ENCODE results near the gene NAALADL1.

Gene NAALADL1

GRCh38 chr11:65087216-65087615 lies 28.9 kb upstream of the NAALADL1 start:
- Mint-ChIP-seq H3K27ac (no peak overlapping the region), H3K27me3 (no peaks in the 10 kb centered on the region), H3K36me3 (peaks cover 2% of the 10 kb centered on the region), H3K9me3 (ENCODE audit: low read depth) (no peaks in the 10 kb centered on the region), H3K4me3 (no peak overlapping the region), H3K4me1 (ENCODE audit: low read depth) (peaks cover 16% of the 10 kb centered on the region)

- no peaks in the 10 kb centered on the region for H3K27me3 Mint-ChIP-seq
- H3K27ac Mint-ChIP-seq = no peak overlapping the region
- H3K36me3 Mint-ChIP-seq = peaks cover 2% of the 10 kb centered on the region
- peaks cover 16% of the 10 kb centered on the region for H3K4me1 Mint-ChIP-seq (ENCODE audit: low read depth)
- no peaks in the 10 kb centered on the region for H3K9me3 Mint-ChIP-seq (ENCODE audit: low read depth)
- H3K4me3 Mint-ChIP-seq = no peak overlapping the region
Observed at GRCh38 chr11:65086809-65087208, 28.5 kb upstream of the NAALADL1 start.

- H3K9me3 Mint-ChIP-seq (ENCODE audit: low read depth) = no peaks in the 10 kb centered on the region
- H3K27me3 Mint-ChIP-seq = no peaks in the 10 kb centered on the region
- H3K36me3 Mint-ChIP-seq = peaks cover 2% of the 10 kb centered on the region
- peaks cover 16% of the 10 kb centered on the region for H3K4me1 Mint-ChIP-seq (ENCODE audit: low read depth)
- peak overlapping the region; percentile 94 for H3K4me3 Mint-ChIP-seq
- H3K27ac Mint-ChIP-seq = peak overlapping the region; percentile 25
Observed at GRCh38 chr11:65085446-65085845, 27.1 kb upstream of the NAALADL1 start.

GRCh38 chr11:65084598-65085375 lies 26.4 kb upstream of the NAALADL1 start:
- Mint-ChIP-seq H3K27ac (peak overlapping the region; percentile 94), H3K36me3 (peaks cover 2% of the 10 kb centered on the region), H3K4me1 (ENCODE audit: low read depth) (peaks cover 16% of the 10 kb centered on the region), H3K4me3 (peak overlapping the region; percentile 94), H3K9me3 (ENCODE audit: low read depth) (no peaks in the 10 kb centered on the region), H3K27me3 (no peaks in the 10 kb centered on the region)

- Mint-ChIP-seq H3K9me3 (ENCODE audit: low read depth) (no peaks in the 10 kb centered on the region), H3K4me1 (ENCODE audit: low read depth) (peaks cover 16% of the 10 kb centered on the region), H3K4me3 (peak within 1 kb of the TSS; percentile 94), H3K27ac (peak within 1 kb of the TSS; percentile 94), H3K27me3 (no peaks in the 10 kb centered on the region), H3K36me3 (peaks cover 2% of the 10 kb centered on the region)
Observed at GRCh38 chr11:65083834-65084597, 25.7 kb upstream of the NAALADL1 start, which contains the start of the genes CDCA5 and ZFPL1. Gene CDCA5 (minus strand): TSS chr11:65084040. CDS start chr11:65083978, 62 bp downstream. Gene ZFPL1 (plus strand): TSS chr11:65084222. CDS start chr11:65084699, 477 bp downstream.

- no peaks in the 10 kb centered on the region for H3K27me3 Mint-ChIP-seq
- peaks cover 20% of the 10 kb centered on the region for H3K4me1 Mint-ChIP-seq (ENCODE audit: low read depth)
- H3K36me3 Mint-ChIP-seq = peaks cover 2% of the 10 kb centered on the region
- peak overlapping the region; percentile 94 for H3K4me3 Mint-ChIP-seq
- H3K27ac Mint-ChIP-seq = peak overlapping the region; percentile 94
- H3K9me3 Mint-ChIP-seq (ENCODE audit: low read depth) = no peaks in the 10 kb centered on the region
Observed at GRCh38 chr11:65083134-65083833, 24.9 kb upstream of the NAALADL1 start.

- Mint-ChIP-seq H3K4me1 (ENCODE audit: low read depth) (peaks cover 11% of the 10 kb centered on the region), H3K4me3 (no peak overlapping the region), H3K36me3 (no peaks in the 10 kb centered on the region)
Observed at GRCh38 chr11:65078786-65079342, 20.5 kb upstream of the NAALADL1 start.

GRCh38 chr11:65078151-65078550 lies 19.8 kb upstream of the NAALADL1 start:
- Mint-ChIP-seq H3K27ac (no peak overlapping the region), H3K36me3 (no peaks in the 10 kb centered on the region), H3K4me3 (no peak overlapping the region), H3K27me3 (no peaks in the 10 kb centered on the region), H3K4me1 (ENCODE audit: low read depth) (peaks cover 8% of the 10 kb centered on the region), H3K9me3 (ENCODE audit: low read depth) (no peaks in the 10 kb centered on the region)

More at GRCh38 chr11:65078786-65079342, 20.5 kb upstream of the NAALADL1 start:
- no peaks in the 10 kb centered on the region for H3K9me3 Mint-ChIP-seq (ENCODE audit: low read depth)
- no peak overlapping the region for H3K27ac Mint-ChIP-seq
- H3K27me3 Mint-ChIP-seq = no peaks in the 10 kb centered on the region

GRCh38 chr11:65077451-65077850 lies 19.1 kb upstream of the NAALADL1 start:
- H3K27me3 Mint-ChIP-seq = no peaks in the 10 kb centered on the region
- H3K4me1 Mint-ChIP-seq (ENCODE audit: low read depth) = peaks cover 8% of the 10 kb centered on the region
- H3K4me3 Mint-ChIP-seq = no peak overlapping the region
- no peaks in the 10 kb centered on the region for H3K36me3 Mint-ChIP-seq
- H3K9me3 Mint-ChIP-seq (ENCODE audit: low read depth) = no peaks in the 10 kb centered on the region
- no peak overlapping the region for H3K27ac Mint-ChIP-seq

- H3K36me3 Mint-ChIP-seq = no peaks in the 10 kb centered on the region
- H3K4me1 Mint-ChIP-seq (ENCODE audit: low read depth) = no peaks in the 10 kb centered on the region
- H3K4me3 Mint-ChIP-seq = no peak overlapping the region
- no peak overlapping the region for H3K27ac Mint-ChIP-seq
- no peaks in the 10 kb centered on the region for H3K27me3 Mint-ChIP-seq
- no peaks in the 10 kb centered on the region for H3K9me3 Mint-ChIP-seq (ENCODE audit: low read depth)
Observed at GRCh38 chr11:65072631-65072966, 14.2 kb upstream of the NAALADL1 start.

GRCh38 chr11:65071907-65072630 lies 13.7 kb upstream of the NAALADL1 start:
- no peak overlapping the region for H3K27ac Mint-ChIP-seq
- H3K9me3 Mint-ChIP-seq (ENCODE audit: low read depth) = no peaks in the 10 kb centered on the region
- H3K4me1 Mint-ChIP-seq (ENCODE audit: low read depth) = no peaks in the 10 kb centered on the region
- H3K4me3 Mint-ChIP-seq = no peak overlapping the region
- no peaks in the 10 kb centered on the region for H3K36me3 Mint-ChIP-seq
- H3K27me3 Mint-ChIP-seq = no peaks in the 10 kb centered on the region

- H3K27ac Mint-ChIP-seq = no peak overlapping the region
- no peak overlapping the region for H3K4me3 Mint-ChIP-seq
- no peaks in the 10 kb centered on the region for H3K36me3 Mint-ChIP-seq
- H3K27me3 Mint-ChIP-seq = no peaks in the 10 kb centered on the region
- no peaks in the 10 kb centered on the region for H3K4me1 Mint-ChIP-seq (ENCODE audit: low read depth)
- no peaks in the 10 kb centered on the region for H3K9me3 Mint-ChIP-seq (ENCODE audit: low read depth)
Observed at GRCh38 chr11:65069217-65069616, 10.9 kb upstream of the NAALADL1 start.

- Mint-ChIP-seq H3K4me1 (ENCODE audit: low read depth) (no peaks in the 10 kb centered on the region), H3K36me3 (no peaks in the 10 kb centered on the region), H3K27me3 (no peaks in the 10 kb centered on the region), H3K27ac (no peak overlapping the region), H3K9me3 (ENCODE audit: low read depth) (no peaks in the 10 kb centered on the region), H3K4me3 (no peak overlapping the region)
Observed at GRCh38 chr11:65067446-65067845, 9.1 kb upstream of the NAALADL1 start.

GRCh38 chr11:65066805-65067291 lies 8.5 kb upstream of the NAALADL1 start:
- Mint-ChIP-seq H3K27me3 (no peaks in the 10 kb centered on the region), H3K4me1 (ENCODE audit: low read depth) (no peaks in the 10 kb centered on the region), H3K36me3 (no peaks in the 10 kb centered on the region), H3K9me3 (ENCODE audit: low read depth) (no peaks in the 10 kb centered on the region), H3K4me3 (no peak overlapping the region), H3K27ac (no peak overlapping the region)
